HG02870 (cell line): Measurements from ENCODE around the gene KRTAP12-1.
"Not testable (repeated sequence)": the region's sequence is repeated elsewhere in the genome, so short reads cannot be mapped to it uniquely, and the experiment has no call there.

Experiments used
- ATAC-seq: cut with Tn5 transposase; IDR thresholded peaks from one replicate; pipeline ENCODE4 v1.9.1; 2021; ENCODE audit warnings: mild to moderate bottlenecking, moderate library complexity; ENCODE audit not compliant: unreplicated experiment

The KRTAP12-1 gene

DNA sequence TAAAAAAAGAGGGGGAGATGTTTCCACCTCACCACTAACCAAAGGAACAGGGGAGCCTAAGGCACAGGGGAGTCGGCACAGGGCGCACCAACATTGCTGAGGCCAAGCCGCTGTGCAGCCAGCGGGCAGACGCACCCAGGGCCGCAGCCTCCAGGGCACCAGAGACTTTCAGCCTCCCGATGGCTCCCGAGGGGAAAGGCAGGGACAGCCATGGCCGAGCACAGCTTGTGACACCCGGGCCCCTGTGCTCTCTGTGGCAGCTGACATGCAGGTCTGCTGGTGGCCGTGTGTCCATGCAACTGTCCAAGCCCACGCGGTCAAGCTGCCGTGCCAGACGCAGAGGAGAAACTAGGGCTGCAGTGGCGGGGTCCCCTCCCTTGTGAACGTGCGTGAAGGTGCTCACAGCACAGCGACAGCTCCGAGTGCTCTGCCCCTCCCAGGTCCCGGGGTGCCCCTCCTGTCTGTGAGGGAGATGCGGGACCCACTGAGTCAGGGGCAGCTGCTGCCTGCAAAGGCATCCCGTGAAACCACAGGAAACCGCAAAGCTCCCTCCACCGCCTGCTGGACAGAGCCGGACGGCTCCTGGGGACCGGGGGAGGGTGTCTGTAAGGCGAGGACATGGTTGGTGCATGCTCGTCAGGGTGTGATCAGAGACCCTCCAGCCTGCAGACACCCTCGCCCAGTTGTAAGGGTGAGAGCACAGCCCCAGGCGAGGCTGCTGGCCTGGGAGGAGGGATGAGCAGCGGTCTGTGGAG lies 33.2 kb downstream of the KRTAP12-1 start:
- ATAC-seq, result no peak

DNA sequence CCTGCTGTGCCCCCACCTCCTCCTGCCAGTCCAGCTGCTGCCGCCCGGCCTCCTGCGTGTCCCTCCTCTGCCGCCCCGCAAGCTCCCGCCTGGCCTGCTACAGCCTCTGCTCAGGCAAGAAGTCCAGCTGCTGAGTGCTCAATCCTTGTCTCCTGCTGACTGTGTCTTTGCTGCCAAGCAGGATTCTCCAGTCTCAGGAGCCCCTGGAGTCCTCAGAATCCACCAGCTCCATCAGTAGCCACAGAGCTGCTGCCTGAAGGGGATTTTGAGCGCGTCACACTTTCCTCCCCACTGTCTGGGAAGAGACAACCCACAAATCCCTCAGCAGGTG lies 34.8 kb downstream of the KRTAP12-1 start:
- no peak for ATAC-seq

DNA sequence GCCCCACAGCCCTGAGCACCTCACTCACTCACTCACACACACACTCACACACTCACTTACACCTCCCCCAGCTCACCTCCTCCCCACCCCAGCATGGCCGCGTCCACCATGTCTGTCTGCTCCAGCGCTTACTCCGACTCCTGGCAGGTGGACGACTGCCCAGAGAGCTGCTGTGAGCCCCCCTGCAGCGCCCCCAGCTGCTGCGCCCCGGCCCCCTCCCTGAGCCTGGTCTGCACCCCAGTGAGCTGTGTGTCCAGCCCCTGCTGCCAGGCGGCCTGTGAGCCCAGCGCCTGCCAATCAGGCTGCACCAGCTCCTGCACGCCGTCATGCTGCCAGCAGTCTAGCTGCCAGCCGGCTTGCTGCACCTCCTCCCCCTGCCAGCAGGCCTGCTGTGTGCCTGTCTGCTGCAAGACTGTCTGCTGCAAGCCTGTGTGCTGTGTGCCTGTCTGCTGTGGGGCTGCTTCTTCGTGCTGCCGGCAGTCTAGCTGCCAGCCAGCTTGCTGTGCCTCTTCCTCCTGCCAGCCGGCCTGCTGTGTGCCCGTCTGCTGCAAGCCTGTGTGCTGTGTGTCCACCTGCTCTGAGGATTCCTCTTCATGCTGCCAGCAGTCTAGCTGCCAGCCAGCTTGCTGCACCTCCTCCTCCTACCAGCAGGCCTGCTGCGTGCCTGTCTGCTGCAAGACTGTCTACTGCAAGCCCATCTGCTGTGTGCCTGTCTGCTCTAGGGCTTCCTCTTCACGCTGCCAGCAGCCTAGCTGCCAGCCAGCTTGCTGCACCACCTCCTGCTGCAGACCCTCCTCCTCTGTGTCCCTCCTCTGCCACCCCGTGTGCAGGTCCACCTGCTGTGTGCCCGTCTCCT lies 35.4 kb downstream of the KRTAP12-1 start, which contains the start of gene KRTAP10-11:
Gene KRTAP10-11 (plus strand): TSS at position 49 of the 856 bp plus-strand sequence. CDS start 45 bp downstream, at position 94.
- not testable (repeated sequence) for ATAC-seq

DNA sequence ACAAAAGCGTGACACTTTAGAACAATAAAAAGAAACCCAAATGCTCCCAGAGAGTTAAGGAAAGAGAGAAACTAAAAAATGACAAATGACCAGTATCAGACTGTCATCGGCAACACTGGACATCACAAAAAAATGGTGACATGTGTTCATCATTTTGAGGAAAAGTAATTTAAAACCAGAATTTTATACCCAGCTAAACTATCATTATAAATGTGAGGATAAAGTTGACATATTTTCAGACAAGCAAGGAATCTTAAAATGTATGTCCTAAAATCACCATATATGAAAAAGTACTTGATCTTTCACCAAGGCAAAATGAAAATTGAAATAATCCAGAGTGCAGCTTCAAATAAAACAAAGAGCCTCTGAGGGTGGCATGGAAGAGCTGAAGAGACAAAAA lies 37.1 kb downstream of the KRTAP12-1 start:
- ATAC-seq, result no peak

DNA sequence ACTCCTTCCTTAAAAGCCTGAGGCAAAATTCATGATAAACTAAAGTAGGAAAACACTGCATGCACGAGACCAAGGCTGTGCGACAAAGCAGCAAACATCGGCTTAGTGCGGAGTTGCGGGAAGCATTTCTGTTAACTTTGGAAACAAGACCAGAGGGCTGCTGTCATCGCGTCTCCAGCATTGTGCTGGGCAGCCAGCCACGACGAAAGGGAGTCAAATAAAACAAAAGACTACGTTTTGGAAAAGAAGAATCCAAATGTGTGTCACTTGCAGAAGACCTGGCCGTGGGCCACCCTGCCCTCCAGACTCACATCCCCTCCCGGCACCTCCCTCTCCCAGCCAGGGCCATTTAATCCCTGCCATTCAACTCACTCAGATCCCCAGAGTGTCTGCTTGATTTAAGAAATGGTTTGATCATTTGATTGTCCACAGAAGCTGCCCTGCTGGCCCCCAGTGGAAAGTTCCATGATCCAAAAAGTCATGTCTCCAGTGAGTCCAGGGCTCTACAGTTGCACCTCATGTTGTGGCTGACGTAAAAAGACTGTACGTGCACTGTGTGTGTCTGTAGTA lies 38.1 kb downstream of the KRTAP12-1 start:
- no peak for ATAC-seq

DNA sequence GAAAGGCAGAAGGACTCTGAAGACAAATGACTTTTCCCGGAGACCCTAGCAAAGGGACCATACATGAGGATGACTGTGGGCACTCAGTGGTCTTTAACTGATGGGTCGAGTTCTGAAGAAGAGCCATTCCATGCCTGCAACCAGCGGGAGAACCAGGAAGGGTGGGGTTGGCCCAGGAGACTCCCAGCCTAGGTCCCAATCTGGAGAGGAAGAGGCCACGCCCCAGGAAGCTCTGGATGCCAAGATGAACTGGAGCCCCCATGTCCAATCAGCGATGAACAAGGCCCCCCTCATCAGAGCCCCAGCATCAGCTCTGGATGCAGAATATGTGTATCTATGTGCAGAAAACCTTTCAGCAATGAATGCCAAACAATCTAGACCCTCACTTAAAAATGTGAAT lies 41.2 kb downstream of the KRTAP12-1 start:
- ATAC-seq, result no peak

DNA sequence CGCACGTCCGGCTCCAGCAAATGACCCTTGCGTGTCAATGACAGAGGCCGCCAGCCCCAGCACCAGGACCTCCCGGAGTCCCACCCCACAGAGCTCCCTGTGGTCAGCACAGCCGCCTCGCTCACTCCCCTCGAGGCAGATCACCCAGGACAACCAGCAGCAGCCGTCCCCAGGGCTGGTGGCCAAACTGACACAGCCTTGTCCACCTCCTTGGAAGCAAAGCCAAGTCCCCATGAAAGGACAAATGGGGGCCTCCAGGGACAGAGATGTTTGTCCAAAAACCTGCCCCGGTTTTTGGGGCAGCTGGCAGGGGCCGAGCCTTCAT lies 42.7 kb downstream of the KRTAP12-1 start:
- ATAC-seq, result no peak

DNA sequence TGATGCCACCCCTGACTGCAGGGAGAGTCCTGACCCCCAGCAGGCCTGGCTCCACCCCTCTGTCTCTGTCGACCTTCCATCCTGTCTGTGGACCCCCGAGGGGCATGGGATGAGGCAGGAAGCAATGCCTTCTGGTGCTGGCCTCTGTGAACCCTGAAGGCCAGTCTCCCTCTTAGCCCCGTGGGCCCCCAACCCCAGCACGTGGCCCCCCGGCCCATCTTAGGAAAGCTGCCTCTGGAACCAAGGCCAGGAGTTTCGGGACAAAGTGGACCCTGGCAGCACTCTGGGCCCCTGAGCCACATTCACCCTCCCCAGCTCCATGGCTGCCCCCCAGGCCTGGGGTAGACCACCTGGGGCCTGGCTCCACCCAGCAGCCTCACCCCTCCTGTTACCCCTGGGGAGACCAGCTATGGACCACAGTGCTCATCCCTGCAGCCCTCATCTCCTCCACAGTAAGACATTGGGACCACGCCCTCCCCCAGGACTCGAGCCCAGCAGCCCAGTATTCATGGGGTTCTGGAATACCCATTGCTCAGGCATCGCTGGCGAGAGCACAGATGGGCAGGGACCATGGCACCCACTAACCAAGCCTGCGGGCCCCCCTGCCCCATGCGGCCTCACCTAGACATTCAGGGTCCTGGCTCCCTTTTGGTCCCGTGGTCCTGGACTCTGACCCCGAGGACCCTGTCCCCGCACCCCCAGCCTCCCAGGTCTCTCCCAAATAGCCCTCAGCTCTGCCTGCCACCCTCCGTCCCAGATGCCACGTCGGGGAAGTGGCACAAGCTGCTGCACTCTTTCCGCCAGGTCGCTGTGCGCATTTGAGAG lies 43.2 kb downstream of the KRTAP12-1 start:
- not testable (repeated sequence) for ATAC-seq

DNA sequence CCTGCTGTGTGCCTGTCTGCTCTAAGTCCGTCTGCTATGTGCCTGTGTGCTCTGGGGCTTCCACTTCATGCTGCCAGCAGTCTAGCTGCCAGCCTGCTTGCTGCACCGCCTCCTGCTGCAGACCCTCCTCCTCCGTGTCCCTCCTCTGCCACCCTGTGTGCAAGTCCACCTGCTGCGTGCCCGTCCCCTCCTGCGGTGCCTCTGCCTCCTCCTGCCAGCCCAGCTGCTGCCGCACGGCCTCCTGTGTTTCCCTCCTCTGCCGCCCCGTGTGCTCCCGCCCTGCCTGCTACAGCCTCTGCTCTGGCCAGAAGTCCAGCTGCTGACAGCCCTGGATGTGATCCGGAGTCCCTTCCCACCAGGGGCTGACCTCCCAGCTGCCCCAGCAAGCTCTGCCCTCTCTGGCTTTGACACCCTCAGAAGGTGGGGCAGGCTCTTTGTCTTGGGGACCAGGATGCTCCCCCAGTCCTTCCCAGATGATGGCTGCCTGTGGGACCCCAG lies 44.1 kb downstream of the KRTAP12-1 start:
- not testable (repeated sequence) for ATAC-seq

DNA sequence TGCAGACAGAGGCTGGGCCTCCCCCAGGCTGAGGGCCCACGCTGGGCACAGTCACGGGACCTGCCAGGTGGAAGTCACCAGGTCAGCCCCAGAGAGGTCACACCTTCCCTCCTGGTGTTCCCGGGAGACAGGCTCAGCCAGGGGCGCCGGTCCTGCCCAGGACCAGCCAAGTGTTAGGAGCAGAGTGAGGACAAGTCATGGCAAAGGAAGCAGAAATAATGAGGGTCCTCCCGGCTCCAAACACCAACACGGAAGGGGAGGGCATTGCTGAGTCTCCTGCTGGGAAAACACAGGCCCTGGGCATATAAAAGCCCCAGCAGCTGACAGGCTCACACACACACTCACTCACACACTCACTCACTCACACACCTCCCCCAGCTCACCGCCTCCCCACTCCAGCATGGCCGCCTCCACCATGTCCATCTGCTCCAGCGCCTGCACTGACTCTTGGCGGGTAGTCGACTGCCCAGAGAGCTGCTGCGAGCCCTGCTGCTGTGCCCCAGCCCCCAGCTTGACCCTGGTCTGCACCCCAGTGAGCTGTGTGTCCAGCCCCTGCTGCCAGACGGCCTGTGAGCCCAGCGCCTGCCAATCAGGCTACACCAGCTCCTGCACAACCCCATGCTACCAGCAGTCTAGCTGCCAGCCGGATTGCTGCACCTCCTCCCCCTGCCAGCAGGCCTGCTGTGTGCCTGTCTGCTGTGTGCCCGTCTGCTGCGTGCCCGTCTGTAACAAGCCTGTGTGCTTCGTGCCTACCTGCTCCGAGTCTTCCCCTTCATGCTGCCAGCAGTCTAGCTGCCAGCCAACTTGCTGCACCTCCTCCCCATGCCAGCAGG lies 44.7 kb downstream of the KRTAP12-1 start, which contains the start of gene KRTAP10-10:
Gene KRTAP10-10 (plus strand): TSS at position 339 of the 833 bp plus-strand sequence. CDS start 62 bp downstream, at position 401.
- ATAC-seq, result no peak

DNA sequence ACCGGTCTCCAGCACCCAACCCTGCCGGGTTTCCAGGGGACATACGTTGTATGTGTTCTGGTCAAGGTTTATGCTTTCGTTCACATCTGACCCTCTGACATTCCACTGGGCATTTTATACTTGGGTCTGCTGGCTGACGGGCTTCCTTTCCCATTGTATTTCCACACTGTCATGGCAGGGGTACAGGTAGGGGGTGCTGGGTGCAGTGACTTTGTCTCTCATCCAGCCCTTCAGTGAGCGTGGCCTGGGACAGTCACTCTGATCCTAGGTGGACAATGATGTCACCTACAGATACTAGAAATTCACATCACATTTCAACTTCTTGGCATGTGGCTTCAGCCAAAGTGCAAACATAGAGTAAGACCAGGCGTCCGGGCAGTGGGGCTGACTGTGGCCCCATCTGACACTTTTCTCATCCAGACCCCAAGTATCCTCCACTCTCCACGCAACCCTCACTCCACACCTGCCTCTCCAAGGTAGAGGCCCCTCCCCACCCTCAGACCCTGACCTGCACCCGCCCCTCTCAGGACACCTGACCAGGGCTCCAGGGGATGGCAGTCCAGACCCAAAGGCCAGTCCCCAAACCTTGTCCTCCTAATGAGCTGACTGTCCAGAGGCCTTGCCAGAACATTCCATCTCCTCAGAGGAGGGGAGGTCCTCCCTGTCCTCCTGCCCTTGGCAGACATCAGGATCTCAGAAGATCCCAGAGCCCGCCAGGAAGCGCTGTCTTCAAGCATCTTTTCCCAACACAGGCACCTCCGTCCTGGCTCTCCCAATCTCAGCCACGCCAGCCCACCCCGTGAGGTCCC lies 45.5 kb downstream of the KRTAP12-1 start:
- ATAC-seq, result no peak

DNA sequence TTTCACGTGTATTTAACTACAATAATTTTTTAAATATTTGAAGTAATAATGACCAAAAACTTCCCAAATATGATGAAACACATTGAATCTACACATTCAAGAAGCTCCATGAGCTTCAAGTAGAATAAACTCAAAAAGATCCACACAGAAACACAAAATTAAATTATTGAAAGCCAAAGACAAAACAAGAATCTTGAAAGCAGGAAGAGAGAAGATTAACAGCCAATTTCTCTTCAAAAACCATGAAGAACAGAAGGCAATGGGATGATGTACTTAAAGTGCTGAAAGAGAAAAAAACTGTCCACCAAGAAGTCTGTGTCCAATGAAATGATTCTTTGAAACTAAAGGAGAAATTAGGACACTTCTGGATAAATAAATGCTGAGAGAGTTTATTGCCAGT lies 49.9 kb downstream of the KRTAP12-1 start:
- no peak for ATAC-seq
